CD4-positive, alpha-beta T cell treated with Interleukin-12 subunit alpha and Interleukin-12 subunit beta, for 1 hour (primary cell): Measurements from ENCODE around the gene ZNF512B.
"Not testable (repeated sequence)": the region's sequence is repeated elsewhere in the genome, so short reads cannot be mapped to it uniquely, and the experiment has no call there.

Experiments
- DNase-seq: peaks from one replicate; pipeline ENCODE4 v3.0.0-alpha.2; 2020

The ZNF512B gene

DNA sequence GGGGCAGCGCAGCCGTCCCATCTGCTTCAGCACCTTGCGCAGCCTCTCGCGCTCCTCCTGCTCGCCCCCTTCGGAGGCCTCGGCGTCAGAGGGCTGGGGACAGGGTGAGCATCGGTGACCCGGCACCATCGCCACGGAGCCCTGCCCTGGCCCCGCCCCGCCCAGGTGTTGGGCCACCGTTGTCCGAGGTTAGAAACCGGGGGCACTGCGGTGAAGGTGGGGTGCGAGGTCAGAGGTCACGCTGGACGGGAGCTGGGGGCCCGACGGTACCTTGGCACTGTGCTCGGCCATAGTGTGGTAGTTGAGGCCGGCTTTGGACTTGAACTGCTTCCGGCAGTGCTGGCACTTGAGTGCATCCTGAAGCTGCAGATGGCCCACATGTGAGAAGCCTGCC, 6.4 kb downstream of the ZNF512B start:
- no peak for DNase-seq

DNA sequence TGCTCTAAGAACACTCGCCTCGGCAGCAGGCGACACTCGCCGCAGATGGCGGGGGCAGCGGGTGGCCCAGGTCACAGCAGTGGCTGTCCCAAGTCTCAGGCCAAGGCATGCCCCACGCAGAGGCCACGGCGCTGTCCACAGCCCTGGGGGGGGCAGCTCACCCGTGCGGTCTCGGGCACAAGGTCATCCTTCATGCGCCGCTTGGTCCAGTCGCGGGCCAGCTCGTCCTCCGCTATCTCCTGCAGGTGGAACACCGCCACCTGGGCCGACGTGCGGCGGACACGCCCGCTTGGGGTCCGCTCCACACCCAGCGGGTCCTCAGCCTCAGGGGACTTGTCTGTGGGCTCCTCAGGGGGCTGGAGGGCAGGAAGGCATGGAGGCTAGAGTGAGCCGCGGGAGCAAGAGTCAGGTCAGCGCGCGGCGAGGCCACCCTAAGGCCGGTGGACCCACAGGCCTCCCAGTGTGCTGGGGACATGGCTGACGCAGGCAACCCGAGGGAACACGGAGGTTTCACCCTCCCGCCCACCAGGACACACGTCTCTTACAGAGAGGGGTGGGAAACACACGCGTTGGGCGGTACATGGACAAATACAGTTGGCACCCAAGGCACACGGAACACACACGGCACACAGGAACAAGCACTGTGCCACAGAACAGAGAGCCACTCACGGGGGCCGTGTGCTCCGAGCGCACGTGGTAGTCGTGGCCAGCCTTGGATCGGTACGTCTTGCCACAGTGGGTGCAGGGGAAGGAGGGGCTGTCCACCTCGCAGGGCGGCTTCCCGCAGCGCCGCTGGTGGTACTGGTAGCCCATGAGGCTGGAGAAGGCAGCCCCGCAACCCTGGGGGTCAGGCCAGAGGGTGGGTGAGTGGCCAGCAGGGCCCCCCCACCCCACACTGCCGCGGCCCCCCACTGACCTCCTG, 7.0 kb downstream of the ZNF512B start:
- no peak for DNase-seq

- DNase-seq: no peak
Observed at GRCh38 chr20:63961664-63962425, 7.9 kb downstream of the ZNF512B start.

DNA sequence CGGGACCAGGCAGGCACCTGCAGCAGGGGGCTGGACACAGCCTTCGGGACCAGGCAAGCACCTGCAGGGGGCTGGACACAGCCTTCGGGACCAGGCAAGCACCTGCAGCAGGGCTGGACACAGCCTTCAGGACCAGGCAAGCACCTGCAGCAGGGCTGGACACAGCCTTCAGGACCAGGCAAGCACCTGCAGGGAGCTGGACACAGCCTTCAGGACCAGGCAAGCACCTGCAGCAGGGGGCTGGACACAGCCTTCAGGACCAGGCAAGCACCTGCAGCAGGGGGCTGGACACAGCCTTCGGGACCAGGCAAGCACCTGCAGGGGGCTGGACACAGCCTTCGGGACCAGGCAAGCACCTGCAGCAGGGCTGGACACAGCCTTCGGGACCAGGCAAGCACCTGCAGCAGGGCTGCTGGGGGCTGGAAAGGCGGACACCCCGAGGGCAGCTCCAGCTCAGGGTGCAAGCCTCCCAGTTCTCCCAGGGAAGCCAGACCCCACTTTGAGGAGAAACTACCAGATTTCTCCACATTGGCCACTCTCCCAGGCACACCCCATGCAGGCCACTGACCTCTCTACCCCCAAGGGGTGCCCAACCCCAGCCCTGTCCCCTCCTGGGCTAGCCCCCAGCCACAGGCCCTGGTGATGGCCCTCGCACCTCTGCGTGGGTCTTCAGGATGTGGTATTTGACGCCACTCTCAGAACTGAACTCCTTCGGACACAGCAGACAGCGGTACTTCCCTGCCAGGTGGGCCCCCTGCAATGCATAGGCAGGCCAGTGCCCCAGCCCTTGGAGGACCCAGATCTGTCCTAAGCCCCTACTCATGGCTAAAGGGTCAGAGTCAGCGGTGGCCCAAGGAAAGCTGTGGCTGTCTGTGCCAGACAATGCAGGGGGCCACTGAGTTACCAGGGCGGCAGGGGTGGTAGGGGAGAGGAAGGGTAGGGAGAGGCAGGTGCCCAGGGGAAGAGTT, 8.8 kb downstream of the ZNF512B start:
- not testable (repeated sequence) for DNase-seq

GRCh38 chr20:63959699-63960075, 10.0 kb downstream of the ZNF512B start:
- DNase-seq: no peak

- DNase-seq: no peak
Observed at GRCh38 chr20:63958964-63959698, 10.6 kb downstream of the ZNF512B start.

DNA sequence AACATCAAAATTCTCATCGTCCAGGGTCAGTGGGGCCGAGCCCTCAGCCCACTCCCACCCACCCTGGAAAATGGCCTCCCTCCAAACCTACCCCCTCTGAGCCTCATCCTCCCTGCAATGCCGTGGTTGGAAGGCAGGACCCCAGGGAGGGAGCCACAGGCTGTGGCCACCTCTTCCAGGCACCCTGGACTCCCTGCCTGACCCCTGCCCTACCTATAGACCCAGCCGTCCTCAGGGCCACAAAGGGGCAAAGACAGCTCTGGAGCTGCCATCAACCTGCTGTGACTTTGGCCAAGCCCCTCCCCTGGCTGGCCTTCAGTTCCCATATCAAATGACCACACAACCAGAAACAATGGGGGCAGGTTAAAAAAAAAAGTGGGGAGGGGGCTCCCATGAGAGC, 11.3 kb downstream of the ZNF512B start:
- DNase-seq: no peak

GRCh38 chr20:63957690-63958441, 11.9 kb downstream of the ZNF512B start:
- DNase-seq: peak; percentile 9

- peak; percentile 58 for DNase-seq
Observed at GRCh38 chr20:63957004-63957689, 12.6 kb downstream of the ZNF512B start.

GRCh38 chr20:63956664-63957003, 13.1 kb downstream of the ZNF512B start:
- DNase-seq: no peak

GRCh38 chr20:63955827-63956663, 13.7 kb downstream of the ZNF512B start, which contains the start of gene UCKL1:
Gene UCKL1, minus strand, starts transcription at chr20:63956416. Its CDS starts 44 bp downstream, at chr20:63956372.
- DNase-seq: peak; percentile 91

DNA sequence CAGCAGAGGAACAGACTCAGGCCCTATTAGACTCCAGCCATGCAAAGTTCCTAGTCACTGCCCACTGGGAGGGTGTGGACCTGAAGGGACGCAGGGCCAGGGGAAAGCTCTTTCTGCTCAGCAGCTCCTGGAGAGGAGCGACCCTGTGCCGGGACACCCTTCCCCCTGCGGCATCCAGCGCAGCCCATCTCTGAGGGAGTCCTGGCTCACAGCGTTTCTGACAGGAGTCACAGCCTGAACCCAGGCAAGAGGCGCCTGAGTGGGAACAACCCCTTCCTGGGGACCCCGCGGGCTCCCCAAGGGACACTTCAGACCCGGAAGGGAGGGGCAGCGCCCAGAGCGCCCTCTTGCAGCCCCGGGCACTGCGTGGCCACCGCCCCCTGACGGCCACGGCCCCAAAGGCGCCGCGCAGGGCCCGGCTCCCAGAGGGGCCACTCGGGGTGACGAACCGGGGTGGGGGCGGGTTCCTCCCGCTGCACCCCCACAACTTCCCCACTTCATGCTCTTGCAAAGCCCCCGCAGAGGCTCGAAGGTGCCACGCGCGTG, 14.4 kb downstream of the ZNF512B start:
- peak; percentile 41 for DNase-seq

- no peak for DNase-seq
Observed at GRCh38 chr20:63953764-63954429, 15.8 kb downstream of the ZNF512B start.

DNA sequence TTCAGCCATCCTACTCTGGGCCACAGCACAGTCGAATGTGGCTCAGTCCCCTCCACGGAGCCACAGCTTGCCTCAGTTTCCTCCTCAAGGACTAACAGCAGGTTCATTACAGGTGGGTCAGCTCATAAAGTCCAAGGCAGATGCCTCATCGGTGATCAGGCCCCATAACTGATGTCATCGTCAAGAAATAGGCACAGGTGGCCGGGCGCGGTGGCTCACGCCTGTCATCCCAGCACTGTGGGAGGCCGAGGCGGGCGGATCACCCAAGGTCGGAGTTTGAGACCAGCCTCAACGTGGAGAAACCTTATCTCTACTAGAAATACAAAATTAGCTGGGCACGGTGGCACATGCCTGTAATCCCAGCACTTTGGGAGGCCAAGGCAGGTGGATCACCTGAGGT, 17.0 kb downstream of the ZNF512B start:
- DNase-seq: no peak

- DNase-seq: no peak
Observed at GRCh38 chr20:63952210-63952535, 17.6 kb downstream of the ZNF512B start.

- DNase-seq: no peak
Observed at GRCh38 chr20:63951398-63952209, 18.1 kb downstream of the ZNF512B start.

DNA sequence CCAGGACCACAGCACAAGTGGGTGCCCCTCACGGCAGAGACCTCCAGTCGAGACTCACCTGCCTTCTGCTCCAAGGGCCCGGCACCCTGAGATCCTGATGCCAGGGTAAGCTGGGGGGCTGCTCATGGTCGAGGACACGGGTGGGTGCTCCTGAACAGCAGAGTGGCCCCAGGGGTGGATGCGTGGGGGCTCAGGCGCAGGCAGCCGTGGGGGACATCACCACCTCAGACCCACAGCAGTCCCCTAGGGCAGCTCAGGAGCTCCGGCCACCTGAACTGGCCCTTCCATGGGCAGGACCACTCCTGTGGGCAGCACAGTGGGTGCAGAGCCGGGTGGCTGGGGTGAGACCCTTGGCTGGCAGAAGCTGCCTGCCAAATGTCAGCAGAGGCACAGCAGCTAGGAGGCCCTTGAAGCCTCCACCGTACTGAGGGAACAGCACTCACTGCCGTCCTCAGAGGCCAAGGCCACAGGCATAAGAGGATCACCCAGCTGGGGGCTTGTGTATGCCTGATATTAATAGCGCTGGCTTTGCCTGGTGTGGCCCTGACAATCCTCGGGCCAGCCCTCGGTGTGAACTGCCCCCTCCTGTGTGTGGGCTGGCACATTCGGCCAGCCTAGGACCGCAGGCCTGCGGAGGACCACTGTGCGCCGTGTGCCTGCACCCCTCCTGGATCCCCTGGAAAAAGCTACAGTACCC, 18.9 kb downstream of the ZNF512B start:
- DNase-seq: no peak
